GM12874 (cell line): Measurements from ENCODE around the gene OVAAL.

Experiments
- TF ChIP-seq, protein P1 (sequence below): IDR thresholded peaks from 2 replicates; pipeline ENCODE4 v1.5.1; 2011; ENCODE audit warnings: low read depth, mild to moderate bottlenecking, control low read depth, low read length, moderate library complexity; ENCODE audit not compliant: insufficient read depth

Gene OVAAL

DNA sequence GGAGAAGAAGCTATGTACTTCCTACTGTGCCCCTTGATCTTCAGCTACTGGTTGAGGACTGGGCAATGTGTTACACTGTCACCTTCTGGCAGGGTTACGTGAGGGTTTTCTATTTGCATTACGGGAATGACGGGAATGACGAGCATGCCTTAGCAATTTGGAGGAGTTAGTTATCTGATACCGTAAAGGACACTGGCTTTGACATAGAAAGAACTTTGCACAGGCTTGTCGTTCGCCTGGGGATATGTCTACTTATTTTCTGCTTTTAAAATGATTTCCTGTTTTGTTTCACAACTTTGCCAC is 36.6 kb upstream of the OVAAL start:
- TF ChIP-seq, protein P1, sequence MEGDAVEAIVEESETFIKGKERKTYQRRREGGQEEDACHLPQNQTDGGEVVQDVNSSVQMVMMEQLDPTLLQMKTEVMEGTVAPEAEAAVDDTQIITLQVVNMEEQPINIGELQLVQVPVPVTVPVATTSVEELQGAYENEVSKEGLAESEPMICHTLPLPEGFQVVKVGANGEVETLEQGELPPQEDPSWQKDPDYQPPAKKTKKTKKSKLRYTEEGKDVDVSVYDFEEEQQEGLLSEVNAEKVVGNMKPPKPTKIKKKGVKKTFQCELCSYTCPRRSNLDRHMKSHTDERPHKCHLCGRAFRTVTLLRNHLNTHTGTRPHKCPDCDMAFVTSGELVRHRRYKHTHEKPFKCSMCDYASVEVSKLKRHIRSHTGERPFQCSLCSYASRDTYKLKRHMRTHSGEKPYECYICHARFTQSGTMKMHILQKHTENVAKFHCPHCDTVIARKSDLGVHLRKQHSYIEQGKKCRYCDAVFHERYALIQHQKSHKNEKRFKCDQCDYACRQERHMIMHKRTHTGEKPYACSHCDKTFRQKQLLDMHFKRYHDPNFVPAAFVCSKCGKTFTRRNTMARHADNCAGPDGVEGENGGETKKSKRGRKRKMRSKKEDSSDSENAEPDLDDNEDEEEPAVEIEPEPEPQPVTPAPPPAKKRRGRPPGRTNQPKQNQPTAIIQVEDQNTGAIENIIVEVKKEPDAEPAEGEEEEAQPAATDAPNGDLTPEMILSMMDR: no peak

- TF ChIP-seq, protein P1: no peak
Measured at GRCh38 chr1:180524160-180524914, 34.4 kb upstream of the OVAAL start.

DNA sequence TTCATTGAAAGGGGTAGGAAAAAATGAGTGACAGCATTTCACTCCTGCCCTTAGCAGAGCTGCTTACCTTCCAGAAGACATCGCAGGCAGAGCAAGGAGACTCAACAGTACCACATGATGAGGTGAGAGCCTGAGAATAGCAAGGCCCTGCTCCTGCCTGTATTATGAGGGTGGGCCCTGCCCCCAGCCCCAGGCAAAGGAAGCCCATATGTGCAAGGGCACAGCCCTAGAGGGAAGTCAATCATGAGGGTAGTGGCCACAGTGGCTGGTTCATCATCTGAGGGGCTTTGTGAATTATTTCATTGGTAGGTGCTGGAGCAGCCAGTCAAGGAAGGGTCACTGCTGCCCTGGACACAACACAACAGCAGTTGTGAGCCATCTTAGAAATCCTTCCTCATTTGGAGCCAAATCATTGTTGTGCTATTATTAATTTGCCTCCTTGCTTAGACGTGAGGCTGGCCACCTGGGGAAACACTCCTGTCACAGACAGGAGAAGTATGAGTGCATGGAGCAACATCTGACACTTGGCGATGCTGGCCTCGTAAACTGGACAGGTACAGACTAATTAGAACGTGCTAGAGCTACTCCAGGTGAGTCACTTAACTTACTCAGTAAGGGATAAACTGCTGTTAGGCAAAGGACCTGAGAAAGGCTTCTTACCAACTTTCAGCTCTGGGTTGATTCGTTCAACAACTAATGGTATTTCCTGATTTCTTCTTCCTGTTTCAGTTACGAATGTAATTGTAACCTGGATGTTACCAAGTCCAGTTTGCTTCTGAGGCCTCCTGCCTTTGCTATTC is 33.6 kb upstream of the OVAAL start:
- TF ChIP-seq, protein P1: no peak

GRCh38 chr1:180525715-180526039 is 33.1 kb upstream of the OVAAL start:
- TF ChIP-seq, protein P1: no peak

GRCh38 chr1:180527101-180527669 is 31.6 kb upstream of the OVAAL start:
- TF ChIP-seq, protein P1: no peak

DNA sequence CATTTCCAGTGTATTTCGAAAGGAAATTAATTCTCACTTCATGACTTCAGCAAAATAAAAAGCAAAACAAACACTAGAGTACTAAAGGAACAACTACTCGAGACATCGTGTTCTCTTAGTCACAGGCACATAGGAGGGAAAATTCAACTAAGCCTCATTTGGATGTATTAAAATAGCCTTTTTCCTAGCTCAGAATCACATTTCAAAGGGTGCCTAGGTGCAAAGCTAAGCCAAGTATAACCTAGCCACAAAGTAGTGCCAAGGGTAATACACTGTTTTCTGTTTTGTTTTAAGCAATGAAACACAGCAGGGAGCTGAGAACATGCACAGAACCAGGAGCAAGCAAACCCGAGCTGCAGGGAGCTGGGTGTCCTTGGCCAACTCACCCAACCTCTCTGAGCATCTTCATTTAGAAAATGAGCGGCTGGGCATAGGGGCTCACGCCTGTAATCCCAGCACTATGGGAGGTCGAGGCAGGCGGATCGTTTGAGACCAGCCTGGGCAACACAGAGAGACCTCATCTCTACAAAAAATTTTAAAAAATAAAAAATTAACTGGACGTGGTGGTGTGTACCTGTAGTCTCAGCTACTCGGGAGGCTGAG is 29.8 kb upstream of the OVAAL start:
- TF ChIP-seq, protein P1: no peak

- TF ChIP-seq, protein P1: no peak
Measured at GRCh38 chr1:180530501-180530900, 28.3 kb upstream of the OVAAL start.
